Mesendoderm (in vitro differentiated cells): ENCODE measurements around the gene RNU6-9.

ENCODE experiments used
- DNase-seq: peaks from one replicate; pipeline ENCODE4 v3.0.0; 2013
- H2AK5ac ChIP-seq: 2 replicates; pipeline ENCODE4 v1.6.1; 2013; ENCODE audit warnings: low read length, inconsistent platforms
- H2BK120ac ChIP-seq: 2 replicates; pipeline ENCODE4 v1.6.1; 2013; ENCODE audit warnings: low read depth, mild to moderate bottlenecking, low read length, moderate library complexity, mixed read lengths
- H2BK15ac ChIP-seq: replicated peaks from 2 replicates; pipeline ENCODE4 v1.6.1; 2013; ENCODE audit warnings: low read depth, mild to moderate bottlenecking, moderate library complexity
- H2BK5ac ChIP-seq: 2 replicates; pipeline ENCODE4 v1.6.1; 2013; ENCODE audit warnings: low read length, inconsistent platforms
- H3K18ac ChIP-seq: 2 replicates; pipeline ENCODE4 v1.6.1; 2013; ENCODE audit warnings: mild to moderate bottlenecking, low read length, mixed read lengths
- H3K23ac ChIP-seq: one replicate; pipeline ENCODE4 v1.6.1; 2013; ENCODE audit warnings: low read length
- H3K27ac ChIP-seq: 2 replicates; pipeline ENCODE4 v1.5.1; 2013; ENCODE audit warnings: low read depth, mild to moderate bottlenecking, inconsistent platforms, low read length, moderate library complexity
- H3K27me3 ChIP-seq: 2 replicates; pipeline ENCODE4 v1.6.1; 2013; ENCODE audit warnings: low read length, control low read depth, mild to moderate bottlenecking, inconsistent platforms; ENCODE audit not compliant: insufficient read depth, poor library complexity
- H3K36me3 ChIP-seq: 2 replicates; pipeline ENCODE4 v1.6.1; 2013; ENCODE audit warnings: low read length, inconsistent platforms; ENCODE audit not compliant: control insufficient read depth, insufficient read depth
- H3K4ac ChIP-seq: one replicate; pipeline ENCODE4 v1.6.1; 2013; ENCODE audit warnings: low read depth, mild to moderate bottlenecking, low read length, moderate library complexity
- H3K4me1 ChIP-seq: 2 replicates; pipeline ENCODE4 v1.6.1; 2013; ENCODE audit warnings: low read depth, low read length, inconsistent platforms; ENCODE audit not compliant: control insufficient read depth
- H3K4me2 ChIP-seq: 2 replicates; pipeline ENCODE4 v1.6.1; 2013; ENCODE audit warnings: low read length
- H3K4me3 ChIP-seq: 2 replicates; pipeline ENCODE4 v1.5.1; 2013; ENCODE audit warnings: mild to moderate bottlenecking, low read length
- H3K56ac ChIP-seq: one replicate; pipeline ENCODE4 v1.6.1; 2013; ENCODE audit warnings: low read length
- H3K79me1 ChIP-seq: 2 replicates; pipeline ENCODE4 v1.6.1; 2013; ENCODE audit warnings: low read length, inconsistent platforms
- H3K79me2 ChIP-seq: 2 replicates; pipeline ENCODE4 v1.6.1; 2013; ENCODE audit warnings: mild to moderate bottlenecking, low read length; ENCODE audit not compliant: control insufficient read depth, insufficient read depth
- H3K9ac ChIP-seq: 2 replicates; pipeline ENCODE4 v1.6.1; 2013; ENCODE audit warnings: low read length, inconsistent platforms
- H4K5ac ChIP-seq: one replicate; pipeline ENCODE4 v1.6.1; 2013; ENCODE audit warnings: low read length
- H4K8ac ChIP-seq: one replicate; pipeline ENCODE4 v1.6.1; 2013; ENCODE audit warnings: low read depth, mild to moderate bottlenecking, control low read depth, low read length, moderate library complexity
- WGBS: extraction: QIAGEN DNeasy Blood & Tissue Kit; methylation state at CpG from one replicate; pipeline ENCODE4 v1.1.7; 2013; ENCODE audit warnings: low lambda C conversion rate, missing lambda C conversion rate; ENCODE audit not compliant: insufficient coverage; ENCODE audit errors: extremely low coverage; 5-methylcytosine and 5-hydroxymethylcytosine counted together

RNU6-9 gene

DNA sequence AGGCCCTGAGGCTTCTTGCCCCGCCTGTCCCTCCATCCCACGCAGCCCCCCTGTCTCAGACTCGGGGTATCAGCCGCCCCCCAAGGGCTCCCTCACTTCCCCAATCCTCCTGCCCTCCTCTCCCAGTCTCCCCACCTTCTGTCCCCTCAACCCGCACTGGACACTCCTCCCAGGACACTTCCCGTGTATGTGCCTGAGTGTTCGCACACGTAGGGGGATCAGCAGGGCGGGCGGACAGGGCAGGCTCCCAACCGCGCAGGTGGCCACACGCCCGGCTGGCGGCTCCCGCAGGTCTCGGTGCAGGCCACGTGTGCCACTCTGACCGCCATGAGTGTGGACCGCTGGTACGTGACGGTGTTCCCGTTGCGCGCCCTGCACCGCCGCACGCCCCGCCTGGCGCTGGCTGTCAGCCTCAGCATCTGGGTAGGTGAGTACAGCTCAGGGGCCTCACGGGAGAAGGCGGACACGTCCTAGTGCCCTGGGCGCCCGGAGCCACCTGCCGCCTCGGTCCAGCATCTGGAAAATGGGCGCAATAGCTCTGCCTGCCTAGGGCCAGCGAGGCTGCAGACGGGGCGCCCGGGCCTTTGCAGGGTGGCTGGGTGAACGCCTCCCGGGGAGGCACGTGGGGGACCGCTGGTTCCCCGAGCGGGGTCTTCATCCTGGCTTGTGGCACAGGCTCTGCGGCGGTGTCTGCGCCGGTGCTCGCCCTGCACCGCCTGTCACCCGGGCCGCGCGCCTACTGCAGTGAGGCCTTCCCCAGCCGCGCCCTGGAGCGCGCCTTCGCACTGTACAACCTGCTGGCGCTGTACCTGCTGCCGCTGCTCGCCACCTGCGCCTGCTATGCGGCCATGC is 26.1 kb downstream of the RNU6-9 start:
- no peak overlapping the region for H3K18ac ChIP-seq
- H3K9ac ChIP-seq: no peak overlapping the region
- WGBS: no CpG with 5 or more reads among the region's 68 CpGs
- no peak overlapping the region for H3K4me3 ChIP-seq
- no peak overlapping the region for H3K56ac ChIP-seq
- H2BK15ac ChIP-seq: no peak overlapping the region
- no peaks in the 10 kb centered on the region for H3K4me1 ChIP-seq
- no peak overlapping the region for H4K5ac ChIP-seq
- peak overlapping the region; percentile 66 for H3K23ac ChIP-seq
- H3K4me2 ChIP-seq: no peak overlapping the region
- H2AK5ac ChIP-seq: no peak overlapping the region
- H3K27ac ChIP-seq: no peak overlapping the region
- no peak overlapping the region for H4K8ac ChIP-seq
- no peak for DNase-seq
- H3K36me3 ChIP-seq: no peaks in the 10 kb centered on the region
- no peak overlapping the region for H2BK120ac ChIP-seq
- H3K79me2 ChIP-seq: no peaks in the 10 kb centered on the region
- no peak overlapping the region for H3K4ac ChIP-seq
- no peaks in the 10 kb centered on the region for H3K79me1 ChIP-seq
- peaks cover 25% of the 10 kb centered on the region for H3K27me3 ChIP-seq
- H2BK5ac ChIP-seq: no peak overlapping the region

- no peak overlapping the region for H3K9ac ChIP-seq
- no peaks in the 10 kb centered on the region for H3K4me1 ChIP-seq
- peak overlapping the region; percentile 64 for H3K56ac ChIP-seq
- no peak overlapping the region for H2BK15ac ChIP-seq
- peaks cover 25% of the 10 kb centered on the region for H3K27me3 ChIP-seq
- no peak overlapping the region for H3K18ac ChIP-seq
- H4K8ac ChIP-seq: no peak overlapping the region
- no peaks in the 10 kb centered on the region for H3K79me2 ChIP-seq
- H3K4me2 ChIP-seq: no peak overlapping the region
- H2BK5ac ChIP-seq: no peak overlapping the region
- H4K5ac ChIP-seq: no peak overlapping the region
- no peaks in the 10 kb centered on the region for H3K79me1 ChIP-seq
- H3K36me3 ChIP-seq: no peaks in the 10 kb centered on the region
- no peak overlapping the region for H3K4ac ChIP-seq
- no peak overlapping the region for H2BK120ac ChIP-seq
- DNase-seq: no peak
- H3K27ac ChIP-seq: no peak overlapping the region
- no peak overlapping the region for H3K23ac ChIP-seq
- no peak overlapping the region for H3K4me3 ChIP-seq
- WGBS: no CpG with 5 or more reads among the region's 84 CpGs
- H2AK5ac ChIP-seq: no peak overlapping the region
Measured at GRCh38 chr19:920051-920864, 27.0 kb downstream of the RNU6-9 start.

- Histone ChIP-seq H3K4me2 (peak overlapping the region; percentile 33), H2BK120ac (no peak overlapping the region), H2BK15ac (no peak overlapping the region), H3K23ac (no peak overlapping the region), H3K36me3 (peaks cover 2% of the 10 kb centered on the region), H3K18ac (no peak overlapping the region), H3K27me3 (peaks cover 15% of the 10 kb centered on the region), H3K4me1 (no peaks in the 10 kb centered on the region), H4K8ac (no peak overlapping the region), H2AK5ac (no peak overlapping the region), H3K4ac (peak overlapping the region; percentile 1), H4K5ac (no peak overlapping the region), H3K4me3 (peak overlapping the region; percentile 41), H3K9ac (peak overlapping the region; percentile 52), H3K79me2 (peaks cover 23% of the 10 kb centered on the region), H3K27ac (peak overlapping the region; percentile 94), H3K79me1 (peaks cover 5% of the 10 kb centered on the region), H2BK5ac (no peak overlapping the region), H3K56ac (peak overlapping the region; percentile 86)
- WGBS: no CpG with 5 or more reads among the region's 31 CpGs
- DNase-seq: peak; percentile 85
Measured at GRCh38 chr19:924553-925086, 31.3 kb downstream of the RNU6-9 start.

GRCh38 chr19:925087-925525 is 31.8 kb downstream of the RNU6-9 start:
- H3K27ac ChIP-seq: peak overlapping the region; percentile 94
- H3K23ac ChIP-seq: no peak overlapping the region
- H2BK5ac ChIP-seq: no peak overlapping the region
- H3K79me2 ChIP-seq: peaks cover 23% of the 10 kb centered on the region
- peak overlapping the region; percentile 52 for H3K9ac ChIP-seq
- H3K27me3 ChIP-seq: peaks cover 11% of the 10 kb centered on the region
- no peak overlapping the region for H3K4ac ChIP-seq
- no peaks in the 10 kb centered on the region for H3K4me1 ChIP-seq
- H4K8ac ChIP-seq: no peak overlapping the region
- peak; percentile 72 for DNase-seq
- H2BK120ac ChIP-seq: no peak overlapping the region
- H3K4me3 ChIP-seq: peak overlapping the region; percentile 41
- peak overlapping the region; percentile 100 for H3K18ac ChIP-seq
- no peak overlapping the region for H2BK15ac ChIP-seq
- no CpG with 5 or more reads among the region's 39 CpGs for WGBS
- no peak overlapping the region for H2AK5ac ChIP-seq
- no peak overlapping the region for H4K5ac ChIP-seq
- peaks cover 5% of the 10 kb centered on the region for H3K79me1 ChIP-seq
- H3K36me3 ChIP-seq: peaks cover 2% of the 10 kb centered on the region
- H3K56ac ChIP-seq: peak overlapping the region; percentile 86
- peak overlapping the region; percentile 33 for H3K4me2 ChIP-seq

- peak within 1 kb of the TSS; percentile 96 for H2BK120ac ChIP-seq
- H3K4ac ChIP-seq: peak within 1 kb of the TSS; percentile 99
- peaks cover 2% of the 10 kb centered on the region for H3K36me3 ChIP-seq
- H3K79me2 ChIP-seq: peaks cover 23% of the 10 kb centered on the region
- H2AK5ac ChIP-seq: no peak within 1 kb of the TSS
- peak within 1 kb of the TSS; percentile 100 for H3K18ac ChIP-seq
- no peak within 1 kb of the TSS for H2BK15ac ChIP-seq
- H3K9ac ChIP-seq: peak within 1 kb of the TSS; percentile 93
- no CpG with 5 or more reads among the region's 97 CpGs for WGBS
- H3K27me3 ChIP-seq: peaks cover 5% of the 10 kb centered on the region
- H2BK5ac ChIP-seq: peak within 1 kb of the TSS; percentile 45
- H4K5ac ChIP-seq: no peak within 1 kb of the TSS
- H3K56ac ChIP-seq: peak within 1 kb of the TSS; percentile 89
- peak; percentile 96 for DNase-seq
- H3K4me3 ChIP-seq: peak within 1 kb of the TSS; percentile 91
- H4K8ac ChIP-seq: peak within 1 kb of the TSS; percentile 99
- H3K23ac ChIP-seq: no peak within 1 kb of the TSS
- H3K4me1 ChIP-seq: no peaks in the 10 kb centered on the region
- peak within 1 kb of the TSS; percentile 33 for H3K4me2 ChIP-seq
- H3K79me1 ChIP-seq: peaks cover 5% of the 10 kb centered on the region
- H3K27ac ChIP-seq: peak within 1 kb of the TSS; percentile 94
Measured at GRCh38 chr19:925526-926322, 32.4 kb downstream of the RNU6-9 start, which contains the start of gene ARID3A. Gene ARID3A, plus strand, starts transcription at chr19:926035. Its CDS starts 3,494 bp downstream, at chr19:929529.
